Mucosa of descending colon (tissue), 3 donors: ENCODE data around the gene SNX32. TPM values are rescaled to one million over a fixed set of nuclear protein-coding genes. Genes with fewer than 3 reads are reported as not detected.
A peak's percentile ranks its signal among the peaks of the same experiment; 100 is the strongest.

Experiments
- ATAC-seq: fragments of 200-7000 bp; cut with Tn5 transposase; one replicate; pipeline ENCODE4 v1.9.1; 2020; ENCODE audit warnings: mild to moderate bottlenecking, moderate library complexity
- DNase-seq, 3 donors: peaks; one replicate each; pipeline ENCODE4 v3.0.0-alpha.2; 2020
- H3K36me3 ChIP-seq: fragments of 200-600 bp; one replicate; pipeline ENCODE4 v1.8.0; 2021; ENCODE audit warnings: low read depth, mild to moderate bottlenecking
- H3K4me1 ChIP-seq: fragments of 200-600 bp; one replicate; pipeline ENCODE4 v1.8.0; 2021; ENCODE audit warnings: low read depth, mild to moderate bottlenecking
- H3K4me3 ChIP-seq: fragments of 200-600 bp; one replicate; pipeline ENCODE4 v1.8.0; 2021; ENCODE audit warnings: mild to moderate bottlenecking
- H3K9me3 ChIP-seq: fragments of 200-600 bp; one replicate; pipeline ENCODE4 v1.8.0; 2021; ENCODE audit warnings: mild to moderate bottlenecking
- CTCF ChIP-seq: fragments of 200-600 bp; IDR thresholded peaks from one replicate; pipeline ENCODE4 v1.8.0; 2022; ENCODE audit warnings: antibody characterized with exemption, mild to moderate bottlenecking
- intact Hi-C, 2 donors: fragments of 100-400 bp; cut with DNase I in 1 of 2; cut with micrococcal nuclease in 1 of 2; formaldehyde crosslinking; loops; one replicate each; pipeline versions ENCODE4 v1.11.0 to v1.11.1; 2022; cut with DNase I, micrococcal nuclease
- total RNA-seq, 3 donors: library from RNA; stranded (reverse); fragmentation: NEBNext Ultra II Directional in 2 of 3; extraction: Animal tissue kit (Norgen Biotek cat#: 25700) in 2 of 3; gene quantifications; one replicate each; pipeline versions ENCODE4 v1.2.1 to v1.2.4, GENCODE V29; 2021 to 2023
- donor health status: DM: no; HTN: no; CAD: no; lungs with moderate emphysema.
- donor health status: DM: no; HTN: no; CAD: no.
- donor health status: DM: no; HTN: yes; CAD: no.

The SNX32 gene
- total RNA-seq, 3 donors from 2014 or later, result 1.1 to 9.4 (median 1.4) TPM

GRCh38 chr11:65886826-65887722 is 53.3 kb downstream of the SNX32 start:
- intact Hi-C loops, result loop anchor here (10.0 kb wide), 1 partner anchor 98 kb away; no protein-coding TSS in a partner anchor
- H3K4me1 ChIP-seq, result peaks cover 32% of the 10 kb centered on the region

GRCh38 chr11:65887723-65888162 is 54.0 kb downstream of the SNX32 start:
- intact Hi-C loops, result loop anchor here (10.0 kb wide), 1 partner anchor 97 kb away; no protein-coding TSS in a partner anchor
- DNase-seq, result peak in 1 of 3 donors; percentile 81
- Histone ChIP-seq H3K4me3 (peak overlapping the region; percentile 38), H3K36me3 (no peaks in the 10 kb centered on the region), H3K9me3 (no peaks in the 10 kb centered on the region), H3K4me1 (peaks cover 33% of the 10 kb centered on the region)
- TF ChIP-seq CTCF, result no peak
- peak; percentile 2 for ATAC-seq

More at GRCh38 chr11:65886826-65887722, 53.3 kb downstream of the SNX32 start:
- peak in 1 of 3 donors; percentile 45 for DNase-seq
- no peak for TF ChIP-seq CTCF
- Histone ChIP-seq H3K9me3 (no peaks in the 10 kb centered on the region), H3K36me3 (no peaks in the 10 kb centered on the region), H3K4me3 (no peak overlapping the region)
- no peak for ATAC-seq

GRCh38 chr11:65888163-65888814 is 54.5 kb downstream of the SNX32 start, which contains the start of gene FIBP:
TSS of gene FIBP (minus strand) at chr11:65888471. CDS start at chr11:65888418, 53 bp downstream.
- Histone ChIP-seq H3K4me3 (peak within 1 kb of the TSS; percentile 38), H3K36me3 (no peaks in the 10 kb centered on the region), H3K4me1 (peaks cover 33% of the 10 kb centered on the region), H3K9me3 (no peaks in the 10 kb centered on the region)
- DNase-seq, result peak; percentile 98 to 99 (median 99)
- intact Hi-C loops, result loop anchor here (10.0 kb wide), 1 partner anchor 97 kb away; no protein-coding TSS in a partner anchor
- ATAC-seq, result peak; percentile 82
- peak; percentile 95 for TF ChIP-seq CTCF

- Histone ChIP-seq H3K4me3 (peak within 1 kb of the TSS; percentile 30), H3K9me3 (no peaks in the 10 kb centered on the region), H3K4me1 (peaks cover 31% of the 10 kb centered on the region), H3K36me3 (no peaks in the 10 kb centered on the region)
- peak; percentile 99 for DNase-seq
- peak; percentile 85 for ATAC-seq
- intact Hi-C loops, result no loop called here
- no peak for TF ChIP-seq CTCF
Measured at GRCh38 chr11:65890324-65891218, 56.8 kb downstream of the SNX32 start, which contains the start of gene CCDC85B. TSS of gene CCDC85B (plus strand) at chr11:65890673. CDS start at chr11:65890784, 111 bp downstream.
